Gastrocnemius medialis (tissue), 4 donors: Measurements from ENCODE around the gene RSAD2.
"Not testable (repeated sequence)": the region's sequence is repeated elsewhere in the genome, so short reads cannot be mapped to it uniquely, and the experiment has no call there.

Experiments
- CTCF ChIP-seq, 5 experiments: fragments of 450-650 bp in 3 of 5; fragments of 200-600 bp in 2 of 5; sonication (generic) in 2 of 5; IDR thresholded peaks in 4 of 5; conservative IDR thresholded peaks in 1 of 5; 1 replicate in 4 of 5; 2 replicates in 1 of 5; pipeline ENCODE4 v1.5.1; 2016 to 2019; ENCODE audit warnings: antibody characterized with exemption in 5 of 5, mild to moderate bottlenecking in 3 of 5, moderate library complexity in 3 of 5
- POLR2A ChIP-seq, 2 donors: fragments of 450-650 bp; IDR thresholded peaks; one replicate each; pipeline ENCODE4 v1.6.1; 2017; ENCODE audit warnings: antibody characterized with exemption in 2 of 2, mild to moderate bottlenecking in 2 of 2, moderate library complexity in 2 of 2

GRCh38 chr2:6935652-6936020 lies 58.1 kb downstream of the RSAD2 start:
- not testable (repeated sequence) for TF ChIP-seq POLR2A (IDR thresholded peaks at IDR 0.05); CTCF (IDR thresholded peaks at IDR 0.05 in 4 of 5, conservative IDR thresholded peaks at IDR 0.05 in 1 of 5)
